Endodermal cell (in vitro differentiated cells): ENCODE data around the gene CASP8AP2. TPM values are rescaled to one million over a fixed set of nuclear protein-coding genes. Genes with fewer than 3 reads are reported as not detected.

Experiments used
- DNase-seq: peaks from one replicate; pipeline ENCODE4 v3.0.0-alpha.2; 2017
- H3K27ac ChIP-seq: 2 replicates; pipeline ENCODE4 v1.5.1; 2013; ENCODE audit warnings: mild to moderate bottlenecking, low read depth, low read length, moderate library complexity
- H3K27me3 ChIP-seq: 2 replicates; pipeline ENCODE4 v1.6.1; 2013; ENCODE audit warnings: mild to moderate bottlenecking, low read length, moderate library complexity; ENCODE audit not compliant: insufficient read depth, control insufficient read depth, poor library complexity, severe bottlenecking
- H3K36me3 ChIP-seq: 2 replicates; pipeline ENCODE4 v1.7.0; 2013; ENCODE audit warnings: mild to moderate bottlenecking, low read length, moderate library complexity; ENCODE audit not compliant: control insufficient read depth, insufficient read depth
- H3K4me1 ChIP-seq: one replicate; pipeline ENCODE4 v1.7.0; 2013; ENCODE audit warnings: low read length; ENCODE audit not compliant: control insufficient read depth, insufficient read depth
- H3K4me3 ChIP-seq: 2 replicates; pipeline ENCODE4 v1.5.1; 2013; ENCODE audit warnings: mild to moderate bottlenecking, low read length, moderate library complexity
- H3K9ac ChIP-seq: 2 replicates; pipeline ENCODE4 v1.6.1; 2013; ENCODE audit warnings: mild to moderate bottlenecking, low read length, moderate library complexity; ENCODE audit not compliant: poor library complexity, severe bottlenecking; ENCODE audit errors: extremely low read depth
- H3K9me3 ChIP-seq: 2 replicates; pipeline ENCODE4 v1.6.1; 2013; ENCODE audit warnings: mild to moderate bottlenecking, low read length, moderate library complexity; ENCODE audit not compliant: control insufficient read depth
- H3K27ac Mint-ChIP-seq: 2 replicates; pipeline ENCODE4 v1.8.0; 2020; ENCODE audit warnings: mixed read lengths
- H3K27me3 Mint-ChIP-seq: 2 replicates; pipeline ENCODE4 v1.8.0; 2021; ENCODE audit warnings: mild to moderate bottlenecking, mixed read lengths; ENCODE audit not compliant: insufficient read depth
- H3K36me3 Mint-ChIP-seq: 2 replicates; pipeline ENCODE4 v1.8.0; 2020; ENCODE audit warnings: low read depth, mixed read lengths
- H3K4me1 Mint-ChIP-seq: 2 replicates; pipeline ENCODE4 v1.8.0; 2020; ENCODE audit warnings: mixed read lengths
- H3K4me3 Mint-ChIP-seq: 2 replicates; pipeline ENCODE4 v1.8.0; 2020; ENCODE audit warnings: mild to moderate bottlenecking, moderate library complexity, mixed read lengths
- H3K9me3 Mint-ChIP-seq: 2 replicates; pipeline ENCODE4 v1.8.0; 2020; ENCODE audit warnings: mild to moderate bottlenecking, mixed read lengths
- WGBS, 2 experiments: methylation state at CpG; one replicate each; pipeline versions ENCODE4 v1.1.5 to v1.1.7; 2013; ENCODE audit warnings: missing lambda C conversion rate in 2 of 2, mixed read lengths in 1 of 2; ENCODE audit not compliant: insufficient coverage in 1 of 2, insufficient read length in 1 of 2; 5-methylcytosine and 5-hydroxymethylcytosine counted together
- total RNA-seq, 2 donors: library from RNA; stranded (reverse); fragmentation: NEBNext Ultra II Directional in 1 of 2; extraction: Animal tissue kit (Norgen Biotek cat#: 25700) in 1 of 2; gene quantifications; 2 replicates in 1 of 2; 3 replicates in 1 of 2; pipeline ENCODE4 v1.2.1, GENCODE V29; 2021
- TF ChIP-seq, protein P1 (sequence below): fragments of 200-600 bp; sonication (generic); conservative IDR thresholded peaks from 2 replicates; pipeline ENCODE4 v1.5.0; 2021; ENCODE audit warnings: antibody characterized with exemption, mild to moderate bottlenecking

Gene CASP8AP2
- total RNA-seq, 2 donors from 2014 or later = 31.1 to 40.0 TPM

DNA sequence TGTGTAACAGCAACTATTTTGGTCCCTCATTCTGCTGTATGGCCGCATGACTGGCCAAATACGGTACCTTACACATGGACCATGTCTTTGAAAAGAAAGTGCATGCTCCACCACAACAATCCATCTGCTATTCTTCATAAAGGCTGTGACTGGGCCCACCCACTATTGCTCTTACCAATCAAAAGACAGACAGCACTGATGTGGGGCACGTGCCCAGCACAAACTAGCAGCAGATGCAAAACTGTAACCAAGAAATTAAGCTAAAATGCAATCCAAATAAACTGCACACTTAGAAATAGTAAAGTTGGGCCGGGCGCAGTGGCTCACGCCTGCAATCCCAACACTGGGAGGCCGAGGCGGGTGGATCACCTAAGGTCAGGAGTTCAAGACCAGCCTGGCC lies 30.6 kb upstream of the CASP8AP2 start:
- no peak overlapping the region for H3K27ac ChIP-seq
- Mint-ChIP-seq H3K27ac (peak overlapping the region; percentile 92), H3K27me3 (no peaks in the 10 kb centered on the region), H3K36me3 (peaks cover 71% of the 10 kb centered on the region), H3K4me1 (peaks cover 18% of the 10 kb centered on the region), H3K4me3 (no peak overlapping the region), H3K9me3 (no peaks in the 10 kb centered on the region)
- no peaks in the 10 kb centered on the region for H3K4me1 ChIP-seq
- TF ChIP-seq, protein P1, sequence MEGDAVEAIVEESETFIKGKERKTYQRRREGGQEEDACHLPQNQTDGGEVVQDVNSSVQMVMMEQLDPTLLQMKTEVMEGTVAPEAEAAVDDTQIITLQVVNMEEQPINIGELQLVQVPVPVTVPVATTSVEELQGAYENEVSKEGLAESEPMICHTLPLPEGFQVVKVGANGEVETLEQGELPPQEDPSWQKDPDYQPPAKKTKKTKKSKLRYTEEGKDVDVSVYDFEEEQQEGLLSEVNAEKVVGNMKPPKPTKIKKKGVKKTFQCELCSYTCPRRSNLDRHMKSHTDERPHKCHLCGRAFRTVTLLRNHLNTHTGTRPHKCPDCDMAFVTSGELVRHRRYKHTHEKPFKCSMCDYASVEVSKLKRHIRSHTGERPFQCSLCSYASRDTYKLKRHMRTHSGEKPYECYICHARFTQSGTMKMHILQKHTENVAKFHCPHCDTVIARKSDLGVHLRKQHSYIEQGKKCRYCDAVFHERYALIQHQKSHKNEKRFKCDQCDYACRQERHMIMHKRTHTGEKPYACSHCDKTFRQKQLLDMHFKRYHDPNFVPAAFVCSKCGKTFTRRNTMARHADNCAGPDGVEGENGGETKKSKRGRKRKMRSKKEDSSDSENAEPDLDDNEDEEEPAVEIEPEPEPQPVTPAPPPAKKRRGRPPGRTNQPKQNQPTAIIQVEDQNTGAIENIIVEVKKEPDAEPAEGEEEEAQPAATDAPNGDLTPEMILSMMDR = no peak
- H3K9me3 ChIP-seq = no peaks in the 10 kb centered on the region
- H3K27me3 ChIP-seq = no peaks in the 10 kb centered on the region
- peaks cover 63% of the 10 kb centered on the region for H3K36me3 ChIP-seq
- 85 to 93% methylated on average over 7 to 8 of the region's 8 CpGs for WGBS, 2 experiments
- H3K9ac ChIP-seq = no peak overlapping the region
- H3K4me3 ChIP-seq = no peak overlapping the region
- DNase-seq = no peak

DNA sequence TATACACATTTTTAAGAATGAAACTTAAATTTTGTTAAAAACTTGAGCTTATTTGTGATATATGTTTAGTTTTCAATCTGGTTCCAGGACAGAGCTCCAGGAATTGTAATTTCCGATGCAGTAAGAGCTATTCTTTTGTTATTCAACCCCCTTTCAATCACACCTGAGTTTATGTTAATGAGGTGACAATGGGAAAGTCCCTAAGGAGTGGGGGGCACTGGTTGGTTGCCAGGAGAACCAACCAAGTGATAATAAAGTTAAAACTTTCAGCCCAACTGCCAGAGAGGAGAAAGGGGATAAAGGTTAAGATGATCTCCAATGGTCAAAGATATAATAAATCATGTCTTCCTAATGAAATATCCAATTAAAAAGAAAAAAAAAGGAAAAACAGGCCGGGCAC lies 29.9 kb upstream of the CASP8AP2 start:
- peaks cover 18% of the 10 kb centered on the region for H3K4me1 Mint-ChIP-seq
- peak overlapping the region; percentile 92 for H3K27ac Mint-ChIP-seq

DNA sequence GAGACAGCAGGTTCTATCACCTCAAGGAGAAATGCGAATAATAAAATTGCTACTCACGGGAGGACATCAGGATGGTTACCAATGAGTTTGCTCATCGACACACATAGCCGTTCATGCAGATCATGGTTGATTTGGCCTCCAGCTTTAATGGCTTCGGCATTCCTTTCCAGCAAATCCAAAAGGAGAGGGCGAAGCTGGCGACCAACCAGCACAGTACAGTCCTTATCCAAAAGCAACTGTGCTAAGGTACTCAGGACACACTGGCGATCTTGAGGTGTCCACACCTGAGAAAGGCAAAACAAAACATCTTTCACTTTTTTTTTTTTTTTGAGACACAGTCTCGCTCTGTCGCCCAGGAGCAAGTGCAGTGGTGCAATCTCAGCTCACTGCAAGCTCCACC lies 26.4 kb upstream of the CASP8AP2 start:
- Histone ChIP-seq H3K9ac (no peak overlapping the region), H3K27me3 (no peaks in the 10 kb centered on the region), H3K9me3 (no peaks in the 10 kb centered on the region), H3K4me1 (no peaks in the 10 kb centered on the region), H3K36me3 (peaks cover 62% of the 10 kb centered on the region), H3K4me3 (no peak overlapping the region), H3K27ac (no peak overlapping the region)
- TF ChIP-seq, protein P1 = no peak
- no peak overlapping the region for H3K27ac Mint-ChIP-seq
- peaks cover 31% of the 10 kb centered on the region for H3K4me1 Mint-ChIP-seq
- no peak for DNase-seq
- H3K27me3 Mint-ChIP-seq = no peaks in the 10 kb centered on the region
- H3K9me3 Mint-ChIP-seq = no peaks in the 10 kb centered on the region
- 94 to 98% methylated on average over 6 to 10 of the region's 10 CpGs for WGBS, 2 experiments
- H3K36me3 Mint-ChIP-seq = peaks cover 54% of the 10 kb centered on the region
- no peak overlapping the region for H3K4me3 Mint-ChIP-seq

More for the DNA sequence above, 29.9 kb upstream of the CASP8AP2 start:
- no peak overlapping the region for H3K9ac ChIP-seq
- no peaks in the 10 kb centered on the region for H3K9me3 ChIP-seq
- H3K27ac ChIP-seq = no peak overlapping the region
- peak; percentile 69 for DNase-seq
- Mint-ChIP-seq H3K9me3 (no peaks in the 10 kb centered on the region), H3K36me3 (peaks cover 68% of the 10 kb centered on the region), H3K27me3 (no peaks in the 10 kb centered on the region), H3K4me3 (no peak overlapping the region)
- no peaks in the 10 kb centered on the region for H3K27me3 ChIP-seq
- 53% methylated on average over 2 of the region's 2 CpGs; no CpG with 5 or more reads in 1 of the 2 experiments for WGBS, 2 experiments
- TF ChIP-seq, protein P1 = no peak
- no peaks in the 10 kb centered on the region for H3K4me1 ChIP-seq
- no peak overlapping the region for H3K4me3 ChIP-seq
- H3K36me3 ChIP-seq = peaks cover 59% of the 10 kb centered on the region
